Left kidney (tissue), 2 donors: ENCODE measurements around the gene S100PBP. TPM values are rescaled to one million over a fixed set of nuclear protein-coding genes. Genes with fewer than 3 reads are reported as not detected.
A peak's percentile ranks its signal among the peaks of the same experiment; 100 is the strongest.
"Not testable (repeated sequence)": the region's sequence is repeated elsewhere in the genome, so short reads cannot be mapped to it uniquely, and the experiment has no call there.

Source experiments
- DNase-seq: peaks from one replicate; pipeline ENCODE4 v3.0.0-alpha.2; 2013
- polyA plus RNA-seq: library from polyadenylated mRNA; unstranded; fragments of 120-200 nt; gene quantifications from one replicate; pipeline ENCODE4 v1.2.1, GENCODE V29; 2013; ENCODE audit not compliant: insufficient read length

The S100PBP gene
- polyA plus RNA-seq, 1 donor: 57.7 TPM

DNA sequence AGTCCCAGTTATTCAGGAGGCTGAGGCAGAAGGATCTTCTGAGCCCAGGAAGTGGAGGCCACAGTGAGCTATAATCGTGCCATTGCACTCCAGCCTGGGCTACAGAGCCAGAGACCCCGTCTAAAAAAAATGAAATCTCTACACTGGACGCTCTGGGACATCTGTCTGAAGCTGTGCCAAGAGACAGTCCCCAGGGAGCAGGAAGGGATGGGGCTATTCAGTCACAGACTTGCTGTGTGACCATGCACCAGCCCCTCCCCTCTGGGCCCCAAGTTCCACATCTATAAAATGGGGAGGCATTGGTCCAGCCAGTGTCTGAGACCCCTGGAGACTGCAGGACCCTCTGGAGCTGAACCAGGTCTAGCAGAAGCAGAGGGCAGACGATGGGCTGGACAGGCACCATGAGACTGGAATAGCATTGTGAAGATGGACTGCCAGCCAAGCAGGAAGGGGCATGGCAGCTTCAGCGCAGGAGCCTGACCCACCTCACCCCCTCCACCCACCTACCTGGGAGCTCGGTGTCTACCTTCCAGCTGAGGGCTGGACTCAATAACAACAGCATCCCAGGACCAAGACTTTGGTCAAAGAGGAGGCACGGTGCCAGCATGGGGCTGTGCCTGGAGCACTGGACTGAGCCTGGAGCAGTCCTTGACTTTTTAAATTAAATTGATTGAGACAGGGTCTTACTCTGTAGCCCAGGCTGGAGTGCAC is 82.3 kb downstream of the S100PBP start:
- DNase-seq: no peak

GRCh38 chr1:32900371-32900955 is 83.0 kb downstream of the S100PBP start:
- DNase-seq: no peak

DNA sequence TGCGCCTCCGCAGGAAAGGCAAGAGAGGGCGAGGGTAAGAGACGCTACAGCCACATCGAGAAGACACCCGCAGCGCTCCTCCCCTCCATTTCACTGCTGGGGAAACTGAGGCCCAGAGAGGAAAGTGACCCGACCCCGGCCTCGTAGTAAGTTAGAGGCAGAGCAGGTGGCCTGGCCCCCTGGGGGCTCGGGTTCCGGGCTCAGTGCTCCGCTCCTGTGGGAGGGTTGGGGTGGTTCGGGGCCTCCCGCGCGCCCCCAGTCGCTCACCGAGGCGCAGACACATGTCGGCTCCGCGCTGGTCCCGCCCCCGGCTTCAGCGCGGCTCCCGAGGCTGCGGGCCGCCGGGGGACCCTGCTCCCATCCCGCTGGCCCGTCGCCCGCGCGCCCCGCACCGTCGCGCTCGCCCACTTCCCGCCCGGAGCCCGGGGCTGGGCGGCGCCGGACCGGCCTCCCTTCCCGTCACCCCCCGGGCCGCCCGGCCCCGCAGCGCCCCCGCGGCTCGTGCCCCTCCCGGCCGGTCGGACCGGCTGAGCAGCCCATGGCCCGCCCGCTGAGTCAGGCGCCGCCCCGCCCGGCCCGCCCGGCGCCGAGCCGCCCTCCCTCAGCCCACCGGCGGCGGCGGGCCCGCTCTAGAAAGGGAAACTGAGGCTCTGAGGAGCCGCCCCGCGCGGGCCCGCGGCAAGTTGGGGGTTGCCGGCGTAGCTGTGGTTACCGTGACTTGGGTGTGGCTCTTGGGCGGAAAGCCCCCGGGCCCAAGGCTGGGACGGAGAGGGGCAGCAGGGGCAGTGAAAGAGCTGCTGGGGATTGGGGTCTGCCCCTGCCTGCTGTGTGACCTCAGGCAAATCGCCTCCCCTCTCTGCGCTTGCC is 83.7 kb downstream of the S100PBP start, which contains the start of gene TMEM54:
Gene TMEM54 (minus strand): TSS at position 434 of the 867 bp plus-strand sequence. CDS start 151 bp downstream, at position 283.
- DNase-seq: no peak

DNA sequence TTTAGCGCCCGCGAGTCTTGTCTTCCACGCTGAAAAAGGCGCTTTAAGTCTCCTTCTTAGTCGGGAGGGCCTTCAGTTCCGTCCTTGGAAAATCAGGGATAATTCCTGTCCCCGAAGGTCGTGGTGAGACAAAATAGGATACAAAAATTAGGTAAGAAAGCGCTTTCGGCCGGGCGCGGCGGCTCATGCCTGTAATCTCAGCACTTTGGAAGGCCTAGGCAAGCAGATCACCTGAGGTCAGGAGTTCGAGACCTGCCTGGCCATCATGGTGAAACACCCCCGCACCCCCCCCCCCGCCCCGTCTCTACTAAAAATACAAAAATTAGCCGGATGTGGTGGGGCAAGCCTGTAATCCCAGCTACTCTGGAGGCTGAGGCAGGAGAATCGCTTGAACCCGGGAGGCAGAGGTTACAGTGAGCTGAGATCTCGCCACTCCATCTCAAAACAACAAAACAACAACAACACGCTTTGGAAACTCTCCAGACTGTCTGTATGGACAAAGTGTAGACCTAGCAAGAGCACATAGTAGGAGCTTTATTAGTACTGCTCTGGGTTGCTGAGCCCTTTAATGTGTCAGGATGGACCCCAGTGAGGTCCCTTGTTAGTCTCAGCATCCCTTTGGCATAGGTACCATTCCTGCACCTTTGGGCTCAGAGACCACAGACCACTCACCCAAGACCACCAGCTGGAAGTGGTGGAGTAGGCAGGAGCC is 84.5 kb downstream of the S100PBP start:
- DNase-seq: no peak

- DNase-seq: no peak
Observed at GRCh38 chr1:32902535-32902920, 85.1 kb downstream of the S100PBP start.

DNA sequence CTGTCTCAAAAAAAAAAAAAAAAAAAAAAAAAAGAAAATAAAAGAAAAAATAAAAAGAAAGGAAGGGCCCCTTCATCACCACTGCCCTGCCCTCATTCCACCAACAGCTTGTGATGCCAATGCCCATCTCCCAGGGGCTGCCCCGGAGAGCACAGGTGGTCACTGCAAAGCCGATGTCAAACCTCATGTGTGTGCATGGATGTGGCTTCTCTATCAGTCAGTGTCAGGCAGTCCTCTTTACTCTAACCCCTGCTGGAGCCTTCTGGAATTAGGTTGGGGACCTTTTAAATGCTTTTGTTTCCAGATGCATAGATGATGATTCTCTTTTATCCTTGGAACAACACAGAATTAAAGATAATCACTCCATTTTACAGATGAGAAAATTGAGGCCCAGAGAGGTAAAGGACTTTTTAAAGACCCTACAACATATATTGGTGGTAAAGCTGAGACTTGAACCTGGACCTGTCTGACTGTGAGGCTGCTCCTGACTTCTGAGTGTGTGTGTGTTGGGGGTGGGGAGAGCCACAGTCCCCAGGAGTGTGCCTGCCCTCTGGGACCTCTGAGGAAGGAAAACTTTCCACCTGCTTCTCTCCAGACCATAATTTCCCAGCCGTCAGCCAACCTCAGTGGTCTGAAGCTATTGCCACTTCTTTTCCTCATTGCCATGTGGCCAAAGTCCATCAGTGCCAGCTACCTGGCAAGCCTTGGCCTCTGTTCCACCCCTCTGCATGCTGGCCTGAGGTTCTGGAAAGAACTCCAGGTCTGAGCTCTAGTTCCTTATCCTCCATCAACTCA is 86.7 kb downstream of the S100PBP start:
- no peak for DNase-seq

DNA sequence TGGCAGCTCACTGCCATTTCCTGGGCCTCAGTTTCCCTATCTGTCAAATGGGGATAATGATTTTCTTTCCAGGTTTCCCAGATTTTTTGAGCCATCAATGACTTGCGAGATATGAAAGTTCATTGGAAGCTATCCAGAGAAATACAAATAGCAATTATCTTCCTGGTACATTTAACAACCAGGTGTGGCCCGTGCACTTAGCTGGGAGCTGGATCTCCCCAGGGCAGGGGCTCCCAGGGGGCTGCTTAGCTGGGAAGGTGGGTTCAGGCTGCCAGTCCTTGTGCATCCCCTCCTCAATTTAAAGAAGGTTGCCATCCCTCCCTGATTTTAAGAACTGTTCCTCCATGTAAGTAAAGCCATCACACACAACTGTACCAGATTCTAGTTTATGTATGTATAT is 87.3 kb downstream of the S100PBP start:
- no peak for DNase-seq

GRCh38 chr1:32905588-32905987 is 88.1 kb downstream of the S100PBP start:
- not testable (repeated sequence) for DNase-seq

DNA sequence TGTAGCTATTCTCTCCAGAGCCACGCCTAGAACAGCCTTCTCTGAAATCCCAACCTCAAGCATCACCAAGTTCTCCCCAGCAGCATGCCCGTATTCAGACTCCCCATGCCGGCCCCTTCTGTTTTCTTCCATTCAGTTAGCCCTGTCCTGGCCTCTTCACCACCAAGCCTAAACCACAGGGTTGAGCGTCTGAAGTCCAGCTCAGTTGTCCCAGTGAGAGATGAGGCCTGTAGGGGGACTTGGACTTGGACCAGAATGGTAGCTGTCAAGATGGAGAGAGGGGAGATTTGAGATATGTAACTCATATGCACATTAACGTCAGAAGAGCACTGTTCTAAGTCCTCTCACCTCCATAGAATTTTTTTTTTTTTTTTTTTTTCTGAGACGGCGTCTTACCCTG is 89.2 kb downstream of the S100PBP start:
- no peak for DNase-seq

DNA sequence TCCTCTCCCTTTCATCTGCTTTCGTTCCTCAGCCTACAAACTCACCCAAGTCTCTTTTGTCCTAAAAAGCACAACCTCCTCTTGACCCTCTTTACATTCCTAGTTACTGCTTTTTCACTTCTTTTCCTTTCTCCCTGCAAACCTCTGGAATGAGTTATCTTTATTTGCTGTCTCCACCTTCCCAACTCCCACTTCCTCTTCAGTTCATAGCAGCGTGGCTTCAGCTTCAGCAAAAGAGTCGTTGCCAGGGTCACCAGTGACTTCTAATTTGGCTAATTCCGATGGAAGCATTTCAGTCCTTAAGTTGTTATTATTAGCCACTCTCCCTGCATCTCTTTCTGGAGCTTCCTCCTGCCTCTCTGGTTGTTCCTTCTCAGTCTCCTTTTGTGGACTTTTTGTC is 90.0 kb downstream of the S100PBP start:
- peak; percentile 57 for DNase-seq

Other genes starting within 250 kb of the S100PBP start
- 47.5 TPM for gene ZBTB8OS, start 167.1 kb upstream of the S100PBP start, polyA plus RNA-seq
- 379 TPM for gene RBBP4, start 166.4 kb upstream of the S100PBP start, polyA plus RNA-seq
- 1.2 TPM for gene SYNC, start 114.9 kb upstream of the S100PBP start, polyA plus RNA-seq
- 78.6 TPM for gene YARS1, start 295 bp upstream of the S100PBP start, polyA plus RNA-seq
- 44.6 TPM for gene FNDC5, start 53.3 kb downstream of the S100PBP start, polyA plus RNA-seq
- gene HPCA, start 68.8 kb downstream of the S100PBP start, polyA plus RNA-seq: 0.57 TPM
- gene TMEM54, start 83.7 kb downstream of the S100PBP start, polyA plus RNA-seq: 5.6 TPM
- gene RNF19B, start 147.2 kb downstream of the S100PBP start, polyA plus RNA-seq: 16.1 TPM
- gene AK2, start 219.2 kb downstream of the S100PBP start, polyA plus RNA-seq: 236 TPM